CD4-positive, alpha-beta T cell treated with Interleukin-17A for 4 hours (primary cell): ENCODE measurements around the gene CAMK2A.
"Not testable (repeated sequence)": the region's sequence is repeated elsewhere in the genome, so short reads cannot be mapped to it uniquely, and the experiment has no call there.

Source experiments
- DNase-seq: peaks from one replicate; pipeline ENCODE4 v3.0.0-alpha.2; 2020; ENCODE audit warnings: mixed read lengths

CAMK2A gene

DNA sequence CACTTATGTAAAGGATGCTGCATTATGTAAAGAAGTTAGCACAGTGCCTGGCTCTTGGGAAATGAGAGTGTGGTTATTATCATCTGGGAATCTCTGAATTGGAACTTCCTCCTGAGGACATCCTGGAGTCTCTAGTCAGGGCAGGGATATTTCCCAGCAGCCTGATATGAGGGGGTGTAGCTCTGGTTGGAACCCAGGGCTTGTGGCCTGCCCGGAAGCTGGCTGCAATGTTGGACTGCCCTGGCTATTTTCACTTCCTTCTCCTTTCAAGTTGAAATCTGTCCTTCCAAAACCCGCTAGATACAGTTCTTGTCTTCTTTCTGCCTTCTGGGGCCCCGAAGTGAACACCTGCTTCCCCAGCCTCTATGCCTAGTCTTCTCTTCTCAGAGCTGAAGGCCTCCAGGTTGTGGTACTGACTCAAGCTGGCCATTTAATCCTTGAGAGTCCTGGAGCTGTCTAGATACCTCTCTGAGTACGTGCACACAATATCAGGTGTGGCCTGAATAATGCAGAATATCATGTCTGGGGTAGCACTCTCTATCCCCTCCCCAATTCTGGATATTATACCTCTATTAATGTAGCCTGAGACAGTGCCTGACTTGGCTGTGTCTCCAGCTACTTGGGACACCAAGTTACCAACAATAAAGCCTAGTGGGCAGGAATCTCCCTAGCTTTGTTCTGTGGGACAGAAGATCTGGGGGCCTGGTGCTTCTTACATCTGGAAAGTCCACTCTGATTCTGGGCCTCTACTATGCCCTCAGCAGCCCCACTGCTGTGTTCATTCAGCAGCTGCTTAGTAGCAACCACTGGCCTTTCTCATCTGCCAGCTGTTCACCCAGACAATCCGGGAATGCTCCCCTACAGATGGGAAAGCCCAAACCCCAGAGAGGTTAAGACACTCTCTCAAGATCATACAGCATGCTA is 54.7 kb downstream of the CAMK2A start:
- no peak for DNase-seq

DNA sequence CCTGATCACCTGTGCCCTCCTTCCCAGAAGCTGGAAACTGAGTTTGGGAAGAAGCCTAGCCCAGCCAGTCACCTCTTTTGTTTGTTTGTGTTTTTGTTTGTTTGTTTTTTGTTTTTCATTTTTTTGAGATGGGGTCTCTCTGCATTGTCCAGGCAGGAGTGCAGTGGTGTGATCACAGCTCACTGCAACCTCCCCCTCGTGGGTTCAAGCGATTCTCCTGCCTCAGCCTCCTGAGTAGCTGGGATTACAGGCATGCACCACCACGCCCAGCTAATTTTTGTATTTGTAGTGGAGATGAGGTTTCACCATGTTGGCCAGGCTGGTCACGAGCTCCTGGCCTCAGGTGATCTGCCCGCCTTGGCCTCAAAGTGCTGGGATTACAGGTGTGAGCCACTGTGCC is 55.9 kb downstream of the CAMK2A start:
- not testable (repeated sequence) for DNase-seq

DNA sequence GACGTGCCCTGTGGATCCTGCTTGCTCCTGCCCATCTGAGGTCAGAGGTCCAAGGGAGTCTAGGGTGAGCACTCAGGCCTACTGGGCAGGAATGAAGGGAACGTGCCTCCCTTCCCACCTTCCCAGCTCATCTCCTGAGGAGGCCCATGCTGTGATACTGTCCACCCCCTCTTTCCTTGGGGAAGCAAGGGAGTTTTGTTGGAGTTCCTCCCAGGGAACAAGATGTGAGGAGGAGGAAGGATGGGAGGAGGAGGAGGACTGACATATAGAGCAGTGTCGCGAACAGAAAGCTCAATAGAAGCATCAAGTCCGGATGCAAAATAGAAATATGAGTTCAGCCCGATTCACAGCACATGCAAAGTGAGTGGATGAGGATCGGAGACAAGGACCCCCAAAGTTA is 58.7 kb downstream of the CAMK2A start:
- no peak for DNase-seq

DNA sequence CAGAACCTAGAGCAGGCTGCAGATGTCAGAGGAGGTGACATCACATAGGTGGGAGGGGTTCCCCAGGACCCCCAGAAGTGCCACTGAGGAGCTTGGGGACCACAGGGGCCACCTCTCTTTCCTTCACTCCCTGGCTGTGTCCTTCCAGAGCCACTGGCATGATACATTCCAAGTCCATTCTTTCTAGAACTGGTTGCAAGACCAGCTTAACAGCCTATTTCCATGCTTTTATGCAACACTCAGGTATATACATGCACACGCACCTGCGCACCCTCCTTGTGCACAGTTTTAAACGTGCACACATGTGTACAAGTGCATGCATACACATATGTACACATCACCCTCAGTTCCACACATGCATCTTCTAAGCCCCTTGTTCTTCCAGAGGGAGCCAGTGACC is 60.0 kb downstream of the CAMK2A start:
- DNase-seq: no peak

GRCh38 chr5:150227606-150228273 is 61.8 kb downstream of the CAMK2A start:
- no peak for DNase-seq

DNA sequence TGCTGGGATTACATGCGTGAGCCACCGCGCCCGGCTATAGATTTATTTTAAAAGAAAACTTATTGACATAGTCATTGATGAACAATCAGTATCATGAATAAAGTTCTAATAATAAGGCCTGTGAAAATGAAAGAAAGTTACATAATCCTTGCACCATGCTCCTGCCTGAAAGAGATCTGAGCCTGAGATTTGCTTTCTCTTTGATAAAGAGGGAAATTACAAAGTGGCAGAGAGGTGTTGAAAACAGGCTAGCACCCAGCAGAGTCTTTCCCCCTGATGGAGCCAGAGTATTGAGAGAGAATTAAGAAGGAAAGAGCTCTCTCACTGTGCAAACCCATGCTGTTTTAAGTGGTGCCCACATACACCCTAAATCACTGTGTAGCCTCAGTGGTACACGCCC is 62.5 kb downstream of the CAMK2A start:
- DNase-seq: no peak

DNA sequence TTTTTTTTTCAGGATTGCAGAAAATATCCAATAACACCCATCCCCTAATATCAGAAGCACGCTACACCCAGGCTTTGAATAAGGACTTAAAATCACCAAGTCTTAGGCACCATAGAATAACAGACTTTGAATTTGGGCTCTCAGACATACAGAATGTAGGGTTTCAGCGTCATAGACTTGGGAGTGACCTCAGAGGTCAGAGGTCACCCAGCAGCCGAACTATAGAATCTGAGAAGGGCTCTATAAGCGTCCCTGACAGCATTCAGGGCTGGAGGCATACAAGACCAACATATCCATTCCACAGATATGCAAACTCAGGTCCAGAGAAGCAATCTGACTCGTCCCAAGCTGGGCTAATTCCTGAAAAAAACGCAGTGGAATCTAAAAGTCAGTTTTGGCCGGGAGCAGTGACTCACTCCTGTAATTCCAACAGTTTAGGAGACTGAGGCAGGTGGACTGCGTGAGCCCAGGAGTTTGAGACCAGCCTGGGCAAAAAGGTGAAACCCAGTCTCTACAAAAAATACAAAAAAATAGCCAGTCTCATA is 65.0 kb downstream of the CAMK2A start:
- DNase-seq: no peak

DNA sequence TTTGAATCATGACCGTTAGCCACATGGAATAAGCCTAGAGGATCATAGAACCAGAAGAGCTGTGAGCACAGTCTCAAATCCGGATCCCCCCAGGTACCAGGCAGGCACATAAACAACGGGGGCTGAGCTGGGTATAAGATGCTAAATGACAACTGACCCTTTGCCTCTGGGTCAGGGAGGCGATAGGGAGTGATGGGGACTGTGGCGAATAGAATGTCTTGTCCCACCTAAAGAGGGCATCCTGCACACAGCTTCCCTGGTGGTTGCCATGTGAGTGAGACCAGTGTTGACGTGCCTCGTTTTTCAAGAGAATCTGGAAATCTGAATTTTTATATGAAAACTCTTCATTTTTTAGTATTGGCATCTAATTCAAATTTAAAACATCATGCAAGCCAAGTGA is 66.1 kb downstream of the CAMK2A start:
- DNase-seq: no peak

DNA sequence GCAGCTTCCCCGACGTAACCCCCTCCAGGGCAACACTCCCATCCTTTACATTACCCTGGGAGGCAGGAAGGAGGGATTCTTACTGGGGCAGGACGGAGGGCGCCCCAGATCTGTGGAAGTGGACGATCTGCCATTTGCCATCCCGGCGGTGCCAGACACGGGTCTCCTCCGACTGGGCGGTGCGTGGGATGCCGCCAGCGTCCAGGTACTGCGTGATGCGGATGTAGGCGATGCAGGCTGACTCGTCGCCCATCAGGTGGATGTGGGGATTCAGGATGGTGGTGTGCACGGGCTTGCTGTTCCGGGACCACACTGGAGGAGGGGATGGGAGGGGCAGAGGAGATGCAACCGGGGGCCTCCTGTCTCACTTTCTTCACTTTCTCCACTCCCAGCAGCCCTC is 66.7 kb downstream of the CAMK2A start:
- no peak for DNase-seq

DNA sequence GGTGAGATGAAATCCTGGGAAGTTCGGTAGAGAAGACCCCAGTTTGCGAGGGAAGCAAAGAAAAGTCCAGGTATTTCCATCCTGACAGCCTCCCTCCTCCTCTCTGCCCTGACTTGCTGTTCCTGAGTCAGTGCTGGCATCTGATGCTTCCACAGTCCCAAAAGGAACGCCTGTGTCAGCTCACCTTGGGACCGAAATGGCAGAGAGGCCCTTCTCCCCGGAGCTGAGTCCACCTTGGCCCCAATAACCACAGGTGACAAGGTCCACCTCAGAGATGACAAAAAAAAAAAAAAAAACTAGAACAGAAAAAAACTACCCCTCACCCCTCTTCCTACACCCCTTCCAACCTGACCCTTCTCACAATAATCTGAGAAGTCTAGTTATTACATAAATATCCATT is 68.1 kb downstream of the CAMK2A start:
- DNase-seq: no peak

GRCh38 chr5:150219861-150220260 is 69.7 kb downstream of the CAMK2A start:
- no peak for DNase-seq

GRCh38 chr5:150219142-150219541 is 70.4 kb downstream of the CAMK2A start:
- DNase-seq: no peak

GRCh38 chr5:150218693-150219035 is 70.9 kb downstream of the CAMK2A start:
- DNase-seq: no peak

DNA sequence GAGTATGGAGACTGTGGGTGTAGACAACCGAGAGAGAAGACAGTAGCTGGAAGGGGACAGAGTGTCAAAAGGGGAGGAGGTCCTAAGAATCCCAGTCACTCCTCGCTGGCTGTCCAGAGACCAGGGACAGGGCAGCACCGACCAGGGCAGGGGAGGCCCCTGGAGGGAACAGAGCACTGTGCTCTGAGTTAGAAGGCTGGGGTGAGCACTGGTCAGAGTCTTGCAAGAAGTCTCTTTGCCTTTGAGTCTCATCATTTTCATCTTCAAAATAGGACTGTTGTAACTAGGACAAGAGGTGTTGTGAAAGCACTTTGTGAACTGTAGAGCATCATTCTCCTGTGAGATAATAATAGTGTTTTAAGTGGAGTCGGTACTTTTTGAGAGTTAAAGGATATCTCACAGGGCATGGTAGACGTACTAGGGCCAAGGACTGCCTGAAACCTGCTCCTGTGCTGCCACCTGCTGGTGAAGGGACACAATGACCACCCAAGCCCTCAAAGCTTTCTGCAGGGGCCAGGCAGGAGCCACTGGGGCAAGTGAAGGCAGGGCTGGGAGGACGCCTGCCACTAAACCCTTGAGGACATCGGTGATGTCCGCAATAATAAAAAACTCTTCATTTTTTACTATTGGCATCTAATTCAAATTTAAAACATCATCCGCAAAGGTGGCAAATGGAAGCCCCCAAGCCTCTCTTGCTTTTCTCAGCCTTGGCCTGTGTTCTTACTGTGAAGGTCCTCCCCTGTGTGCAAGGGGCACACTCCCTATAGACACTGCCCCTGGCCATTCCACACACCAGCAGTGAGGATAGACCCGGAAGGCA is 71.5 kb downstream of the CAMK2A start:
- peak; percentile 84 for DNase-seq

GRCh38 chr5:150217038-150217437 is 72.5 kb downstream of the CAMK2A start:
- DNase-seq: no peak

GRCh38 chr5:150215979-150216944 is 73.3 kb downstream of the CAMK2A start:
- no peak for DNase-seq

DNA sequence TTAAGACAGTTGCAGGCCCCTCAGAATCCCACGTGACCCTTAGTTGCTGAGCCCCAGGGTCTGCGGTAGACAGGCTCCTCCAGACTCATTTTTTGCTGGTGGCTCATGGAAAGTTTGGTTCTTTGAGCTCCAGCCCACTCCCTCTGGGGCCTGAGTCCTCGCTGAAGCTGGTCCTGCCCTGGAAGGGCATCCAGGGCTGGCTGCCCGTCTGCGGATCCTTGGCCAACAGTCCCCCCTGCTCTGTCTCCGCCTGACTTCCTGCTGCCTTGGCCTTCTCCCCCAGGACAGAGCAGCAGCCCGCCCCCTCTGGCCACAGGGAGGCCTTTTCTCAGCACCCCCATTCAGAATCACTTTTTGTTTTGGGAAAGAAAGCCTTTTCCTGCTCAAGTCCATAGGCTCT is 75.3 kb downstream of the CAMK2A start:
- no peak for DNase-seq

DNA sequence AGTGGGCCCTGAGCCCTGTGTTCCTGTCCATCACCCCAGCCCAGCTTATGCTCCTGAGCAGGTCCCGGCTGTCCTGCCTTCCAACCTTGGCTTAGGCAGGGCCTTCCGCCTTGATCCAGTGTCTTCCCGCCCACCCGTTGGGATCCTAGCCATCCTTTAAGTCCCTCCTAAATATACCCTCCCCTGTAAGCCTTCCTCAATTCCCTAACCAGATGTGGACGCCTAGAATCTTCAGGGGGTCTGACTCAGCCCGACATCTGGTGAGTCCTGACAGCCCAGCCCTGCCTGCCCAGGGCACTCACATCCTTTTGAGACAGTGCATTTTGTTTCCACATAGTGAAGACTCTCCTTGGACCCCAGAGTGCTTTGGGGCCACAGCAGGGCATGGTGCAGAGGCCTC is 76.0 kb downstream of the CAMK2A start:
- no peak for DNase-seq

GRCh38 chr5:150211156-150212030 is 78.2 kb downstream of the CAMK2A start:
- DNase-seq: no peak

GRCh38 chr5:150210644-150211043 is 78.9 kb downstream of the CAMK2A start:
- DNase-seq: no peak

DNA sequence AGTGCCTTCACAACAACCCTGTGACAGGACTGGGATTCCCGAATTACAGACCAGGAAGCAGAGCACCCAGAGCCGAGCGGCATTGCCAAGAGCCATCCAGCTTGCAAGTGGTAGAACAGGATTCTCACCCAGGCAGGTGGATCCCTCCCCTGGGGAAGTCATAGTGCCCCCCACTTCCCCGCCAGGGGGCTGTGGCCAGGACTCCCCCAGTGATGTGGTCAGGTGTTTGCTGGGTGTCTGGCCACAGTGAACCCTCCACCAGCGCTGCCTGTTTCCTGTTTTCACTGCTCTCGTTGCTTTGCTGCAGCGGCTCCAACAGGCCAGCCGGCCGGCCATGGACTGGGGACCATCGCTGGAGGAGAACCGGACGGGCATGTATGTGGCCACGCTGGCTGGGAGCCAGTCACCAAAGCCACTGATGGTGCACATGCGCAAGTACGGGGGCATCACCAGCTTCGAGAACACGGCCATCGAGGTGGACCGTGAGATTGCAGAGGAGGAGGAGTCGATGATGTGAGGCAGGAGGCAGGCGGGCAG is 80.4 kb downstream of the CAMK2A start:
- DNase-seq: peak; percentile 3
